Hippocampal formation (tissue), 2 donors: ENCODE measurements around the gene TXNRD1.
"Not testable (repeated sequence)": the region's sequence is repeated elsewhere in the genome, so short reads cannot be mapped to it uniquely, and the experiment has no call there.

Experiments used
- DNase-seq, 2 donors: peaks; one replicate each; lab custom pipeline; 2025; lab: John Stamatoyannopoulos, UW

Gene TXNRD1

GRCh38 chr12:104372061-104372720 is 156.6 kb downstream of the TXNRD1 start:
- no peak for DNase-seq

- DNase-seq = no peak
These were observed 157.2 kb downstream of the TXNRD1 start for GRCh38 chr12:104372721-104373335.

GRCh38 chr12:104374071-104374470 is 158.5 kb downstream of the TXNRD1 start:
- no peak for DNase-seq

DNA sequence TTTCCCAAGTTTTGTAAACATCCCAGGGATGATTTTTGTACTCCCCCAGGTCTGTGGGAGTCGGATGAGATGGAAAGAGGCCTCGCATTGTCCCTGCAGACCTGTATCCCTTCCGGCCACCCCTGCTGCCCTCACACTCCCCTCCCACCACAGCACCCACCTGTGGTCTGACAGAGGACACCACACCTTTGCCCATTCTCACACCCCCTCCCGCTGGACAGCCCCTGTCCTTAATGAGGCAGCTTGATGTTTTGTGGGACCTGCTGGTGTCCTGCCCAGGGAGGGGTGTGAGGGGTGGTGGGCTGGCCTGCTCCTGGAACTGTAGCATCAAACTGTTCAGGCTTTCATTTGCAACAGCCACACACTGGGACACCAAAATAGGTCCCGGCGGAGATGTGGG is 159.2 kb downstream of the TXNRD1 start:
- DNase-seq = no peak

GRCh38 chr12:104375775-104376174 is 160.2 kb downstream of the TXNRD1 start:
- no peak for DNase-seq

DNA sequence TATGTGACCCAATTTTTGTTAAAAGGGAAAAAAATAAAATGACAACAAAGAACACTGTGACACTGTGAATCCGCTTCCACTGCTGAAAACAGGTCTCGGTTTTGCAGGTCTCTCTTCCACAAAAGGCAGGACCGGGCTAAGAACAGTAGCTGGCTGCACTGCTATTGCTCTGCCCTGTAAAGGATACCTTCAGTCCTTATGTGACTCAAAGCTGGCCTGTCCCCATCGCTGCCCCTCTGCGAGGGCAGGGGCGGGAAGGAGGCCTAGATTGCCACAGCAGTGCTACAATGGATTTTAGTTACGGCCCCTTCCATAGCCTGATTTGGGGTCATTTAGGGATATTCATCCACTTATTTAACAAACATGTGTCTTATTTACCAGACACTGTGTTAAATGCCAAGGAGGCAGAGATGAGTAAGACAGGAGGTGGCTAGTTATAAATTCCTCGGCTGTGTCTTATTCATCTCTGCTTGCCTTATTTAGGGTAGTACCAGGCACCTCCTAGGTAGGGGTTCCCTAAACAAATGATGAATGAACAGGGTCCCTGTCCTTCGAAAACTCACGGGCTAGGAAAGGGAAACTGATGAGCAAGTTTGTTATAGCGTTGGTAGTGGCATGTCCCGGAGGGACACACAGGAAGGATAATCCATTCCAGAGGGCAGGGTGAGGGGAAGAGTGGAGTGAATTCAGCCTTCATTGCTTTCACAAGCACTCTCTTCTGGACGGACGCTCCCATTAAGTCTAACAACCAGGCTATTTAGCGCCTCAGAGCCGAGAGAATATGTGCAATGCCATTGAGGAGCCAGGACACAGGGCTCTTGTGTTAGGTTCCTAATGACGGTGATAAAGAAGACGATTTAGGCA is 161.3 kb downstream of the TXNRD1 start:
- DNase-seq = no peak

- DNase-seq = no peak
These were observed 161.9 kb downstream of the TXNRD1 start for GRCh38 chr12:104377514-104377812.

- no peak for DNase-seq
These were observed 162.8 kb downstream of the TXNRD1 start for GRCh38 chr12:104378427-104378826.

GRCh38 chr12:104381341-104381730 is 165.8 kb downstream of the TXNRD1 start:
- DNase-seq = no peak

DNA sequence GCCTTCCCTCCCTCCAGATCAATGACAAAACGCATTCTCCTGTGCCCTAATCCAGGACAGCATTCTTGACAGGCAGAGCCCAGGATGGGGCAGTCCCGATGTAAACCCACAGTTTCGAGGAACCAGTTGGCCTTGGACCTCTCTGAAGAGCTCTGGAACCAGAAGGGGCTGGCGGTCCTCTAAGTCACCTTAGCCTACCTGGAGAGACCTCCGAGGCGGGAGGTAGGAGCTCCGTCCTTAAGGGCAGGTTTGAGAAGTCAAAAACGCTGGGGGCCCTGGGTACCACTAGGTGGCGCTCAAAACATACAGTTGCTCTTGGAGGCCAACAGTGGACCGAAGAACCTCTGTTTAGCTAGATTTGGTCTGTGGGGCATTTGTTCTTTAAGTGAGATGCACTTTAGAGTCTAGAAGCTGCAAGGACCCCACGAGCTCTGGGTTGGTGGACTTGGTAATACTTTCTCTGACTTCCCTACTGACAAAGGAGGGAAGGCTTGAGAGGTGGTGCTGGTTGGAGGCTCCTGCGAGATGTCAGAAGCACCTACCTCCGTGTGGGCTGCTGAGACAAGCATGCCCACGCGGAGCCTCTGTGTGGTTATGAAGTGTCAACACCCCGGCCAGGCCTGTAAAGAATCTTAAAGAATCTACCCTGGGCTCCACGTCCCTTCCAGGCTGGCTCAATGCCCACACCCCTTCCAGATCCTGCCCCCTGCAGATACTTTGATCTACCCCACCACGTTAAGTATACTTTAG is 166.3 kb downstream of the TXNRD1 start:
- DNase-seq = peak; percentile 50 to 66

- no peak for DNase-seq
These were observed 168.7 kb downstream of the TXNRD1 start for GRCh38 chr12:104384141-104384880.

- DNase-seq = no peak
These were observed 169.9 kb downstream of the TXNRD1 start for GRCh38 chr12:104385510-104385909.

- no peak for DNase-seq
These were observed 170.9 kb downstream of the TXNRD1 start for GRCh38 chr12:104386461-104386860.

DNA sequence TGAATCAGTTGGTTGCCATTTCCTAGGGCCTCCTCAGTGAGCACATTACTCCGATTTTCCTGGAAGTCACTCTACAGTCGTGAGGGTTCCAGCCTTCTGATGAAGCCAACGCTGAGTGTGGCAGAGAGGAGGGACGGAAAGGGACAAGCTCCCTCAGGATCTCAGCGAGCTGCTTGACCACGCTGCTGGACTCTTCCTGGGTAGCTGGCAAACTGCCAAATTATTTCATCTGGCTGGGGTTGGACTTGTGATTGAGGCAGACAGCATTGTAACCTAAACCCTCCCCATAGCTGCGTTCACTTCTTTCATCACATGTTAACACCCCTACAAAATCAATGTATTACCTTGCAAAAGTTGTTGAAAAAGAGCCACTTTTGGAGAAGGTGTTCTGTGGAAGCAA is 171.6 kb downstream of the TXNRD1 start:
- DNase-seq = no peak

DNA sequence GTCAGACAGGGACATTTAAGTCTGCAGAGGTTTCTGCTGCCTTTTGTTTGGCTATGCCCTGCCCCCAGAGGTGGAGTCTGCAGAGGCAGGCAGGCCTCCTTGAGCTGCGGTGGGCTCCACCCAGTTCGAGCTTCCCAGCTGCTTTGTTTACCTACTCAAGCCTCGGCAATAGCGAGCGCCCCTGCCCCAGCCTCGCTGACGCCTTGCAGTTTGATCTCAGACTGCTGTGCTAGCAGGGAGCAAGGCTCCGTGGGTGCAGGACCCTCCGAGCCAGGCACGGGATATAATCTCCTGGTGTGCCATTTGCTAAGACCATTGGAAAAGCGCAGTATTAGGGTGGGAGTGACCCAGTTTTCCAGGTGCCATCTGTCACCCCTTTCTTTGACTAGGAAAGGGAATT is 178.5 kb downstream of the TXNRD1 start:
- not testable (repeated sequence) for DNase-seq
